Nephron (organoid): ENCODE measurements around the gene CBX8.

Source experiments
- H3K27ac Mint-ChIP-seq, 3 experiments: 2 replicates each; pipeline ENCODE4 v1.8.0; 2020; ENCODE audit warnings: mixed read lengths in 3 of 3, mild to moderate bottlenecking in 2 of 3, moderate library complexity in 1 of 3
- H3K27me3 Mint-ChIP-seq: 2 replicates; pipeline ENCODE4 v1.8.0; 2021; ENCODE audit warnings: low read depth, mild to moderate bottlenecking, moderate library complexity, mixed read lengths
- H3K36me3 Mint-ChIP-seq: 2 replicates; pipeline ENCODE4 v1.8.0; 2020; ENCODE audit warnings: low read depth, mixed read lengths
- H3K4me1 Mint-ChIP-seq: 2 replicates; pipeline ENCODE4 v1.8.0; 2020; ENCODE audit warnings: mixed read lengths
- H3K4me3 Mint-ChIP-seq, 3 experiments: 2 replicates each; pipeline ENCODE4 v1.8.0; 2020; ENCODE audit warnings: mild to moderate bottlenecking in 3 of 3, mixed read lengths in 3 of 3, moderate library complexity in 2 of 3
- H3K9me3 Mint-ChIP-seq: 2 replicates; pipeline ENCODE4 v1.8.0; 2020; ENCODE audit warnings: mixed read lengths
- TF ChIP-seq, protein P1 (sequence below), 3 experiments: fragments of 200-600 bp; sonication (generic); IDR thresholded peaks; one replicate each; pipeline ENCODE4 v1.5.0; 2021; ENCODE audit warnings: antibody characterized with exemption in 3 of 3; ENCODE audit not compliant: unreplicated experiment in 3 of 3

Gene CBX8

GRCh38 chr17:79790805-79791734, 5.8 kb downstream of the CBX8 start:
- Mint-ChIP-seq H3K36me3 (no peaks in the 10 kb centered on the region), H3K27ac (no peak overlapping the region), H3K9me3 (no peaks in the 10 kb centered on the region), H3K4me1 (peaks cover 38% of the 10 kb centered on the region), H3K27me3 (peaks cover 85% of the 10 kb centered on the region), H3K4me3 (peak overlapping the region; percentile 31 to 56 (median 32))
- TF ChIP-seq, protein P1, sequence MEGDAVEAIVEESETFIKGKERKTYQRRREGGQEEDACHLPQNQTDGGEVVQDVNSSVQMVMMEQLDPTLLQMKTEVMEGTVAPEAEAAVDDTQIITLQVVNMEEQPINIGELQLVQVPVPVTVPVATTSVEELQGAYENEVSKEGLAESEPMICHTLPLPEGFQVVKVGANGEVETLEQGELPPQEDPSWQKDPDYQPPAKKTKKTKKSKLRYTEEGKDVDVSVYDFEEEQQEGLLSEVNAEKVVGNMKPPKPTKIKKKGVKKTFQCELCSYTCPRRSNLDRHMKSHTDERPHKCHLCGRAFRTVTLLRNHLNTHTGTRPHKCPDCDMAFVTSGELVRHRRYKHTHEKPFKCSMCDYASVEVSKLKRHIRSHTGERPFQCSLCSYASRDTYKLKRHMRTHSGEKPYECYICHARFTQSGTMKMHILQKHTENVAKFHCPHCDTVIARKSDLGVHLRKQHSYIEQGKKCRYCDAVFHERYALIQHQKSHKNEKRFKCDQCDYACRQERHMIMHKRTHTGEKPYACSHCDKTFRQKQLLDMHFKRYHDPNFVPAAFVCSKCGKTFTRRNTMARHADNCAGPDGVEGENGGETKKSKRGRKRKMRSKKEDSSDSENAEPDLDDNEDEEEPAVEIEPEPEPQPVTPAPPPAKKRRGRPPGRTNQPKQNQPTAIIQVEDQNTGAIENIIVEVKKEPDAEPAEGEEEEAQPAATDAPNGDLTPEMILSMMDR (IDR thresholded peaks at IDR 0.05; ENCODE audit: unreplicated experiment in 3 of 3): no peak

DNA sequence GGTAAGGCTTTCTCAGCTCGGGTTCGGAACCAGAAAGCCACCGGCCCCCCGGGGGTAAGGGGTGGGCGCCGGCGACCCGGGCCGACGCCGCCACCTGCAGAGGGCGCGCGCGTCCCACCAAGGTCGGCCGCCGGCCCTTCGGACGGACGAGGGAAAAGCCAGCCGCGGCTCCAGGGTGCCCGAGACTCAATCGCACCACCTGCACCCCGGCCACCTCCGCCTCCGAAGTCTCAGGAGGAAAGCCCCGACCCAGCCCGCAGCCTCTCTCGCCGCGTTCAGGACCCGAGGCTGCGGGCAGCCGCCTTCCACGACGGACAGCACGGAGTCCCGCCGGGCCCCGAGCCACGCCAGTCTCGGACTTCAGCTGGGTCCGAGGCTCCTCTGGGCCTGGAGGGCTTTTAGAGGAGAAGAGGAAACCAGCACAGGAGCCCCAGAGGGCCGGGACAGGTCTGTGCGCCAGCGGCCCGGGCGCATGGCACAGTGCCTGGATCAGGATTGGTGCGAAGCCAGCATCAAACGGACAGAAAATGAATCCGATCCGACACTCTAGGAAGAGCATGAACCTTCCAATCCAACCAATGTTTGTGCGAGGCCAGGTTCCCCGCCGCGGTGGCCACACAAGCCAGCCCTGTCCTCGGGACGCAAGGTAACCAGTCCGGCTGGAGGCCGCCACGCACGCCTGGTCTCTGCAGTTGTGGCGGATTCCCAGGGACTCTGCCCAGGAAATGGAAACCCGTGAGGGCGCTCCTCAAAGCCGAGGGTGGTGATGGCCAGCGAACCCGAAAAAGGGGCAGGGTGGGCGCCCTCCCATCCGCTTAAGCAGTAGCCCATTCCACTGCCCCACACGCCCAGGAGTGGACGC, 6.7 kb downstream of the CBX8 start:
- Mint-ChIP-seq H3K9me3 (no peaks in the 10 kb centered on the region), H3K4me1 (peaks cover 33% of the 10 kb centered on the region), H3K27me3 (peaks cover 80% of the 10 kb centered on the region), H3K36me3 (peaks cover 3% of the 10 kb centered on the region), H3K4me3 (peak overlapping the region in 1 of 3 experiments; percentile 14), H3K27ac (no peak overlapping the region)
- TF ChIP-seq, protein P1 (IDR thresholded peaks at IDR 0.05; ENCODE audit: unreplicated experiment in 3 of 3): peak; percentile 74 to 92 (median 75)

DNA sequence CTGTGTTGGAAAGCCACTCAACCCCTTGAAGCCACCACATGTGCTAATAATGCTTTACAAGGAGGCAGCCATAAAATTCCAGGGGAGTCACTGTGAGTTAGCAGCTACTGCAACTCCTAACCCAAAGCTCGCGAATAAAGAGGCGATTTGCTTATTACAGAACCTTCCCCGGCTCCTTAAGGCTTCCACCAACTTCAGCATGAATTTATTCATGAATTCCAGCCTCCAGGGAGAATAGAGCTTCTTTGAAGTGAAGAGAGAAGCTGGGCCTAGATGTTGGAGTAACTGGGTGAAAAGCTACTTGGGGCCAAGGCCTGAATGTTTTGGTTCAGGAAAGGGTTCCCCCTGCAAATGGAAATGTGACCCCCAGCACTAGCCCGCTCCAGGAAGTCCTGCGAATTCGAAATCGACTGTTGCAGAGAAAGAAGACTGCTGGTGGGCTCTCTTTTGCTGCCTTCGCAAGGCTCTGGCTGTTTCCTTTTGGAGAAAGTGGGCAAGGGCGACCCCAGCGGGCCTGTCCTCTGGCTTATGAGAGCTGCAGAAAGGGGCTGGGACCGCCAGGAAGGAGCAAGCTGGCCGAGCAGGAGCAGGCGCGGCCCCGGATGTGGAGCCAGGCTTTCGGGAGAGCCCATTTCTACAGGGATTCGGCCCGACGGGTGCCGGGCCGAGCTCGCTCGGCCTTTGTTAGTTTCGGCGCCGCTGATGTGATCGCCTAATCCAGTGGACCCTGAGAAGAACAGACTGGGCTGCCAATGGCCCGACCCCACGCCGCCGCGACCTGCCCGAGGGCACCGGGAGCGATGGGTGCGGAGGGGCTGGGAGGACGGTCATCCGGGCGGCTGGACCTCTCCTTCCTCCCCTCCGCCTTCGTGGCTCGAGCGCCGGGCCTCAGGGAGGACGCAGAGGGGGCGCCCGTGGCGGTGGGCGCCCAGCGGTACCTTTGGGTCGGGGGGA, 7.6 kb downstream of the CBX8 start:
- TF ChIP-seq, protein P1 (IDR thresholded peaks at IDR 0.05; ENCODE audit: unreplicated experiment in 3 of 3): no peak
- Mint-ChIP-seq H3K27me3 (peaks cover 76% of the 10 kb centered on the region), H3K9me3 (no peaks in the 10 kb centered on the region), H3K27ac (no peak overlapping the region), H3K36me3 (peaks cover 8% of the 10 kb centered on the region), H3K4me1 (peaks cover 33% of the 10 kb centered on the region), H3K4me3 (peak overlapping the region; percentile 52 to 75 (median 73))

DNA sequence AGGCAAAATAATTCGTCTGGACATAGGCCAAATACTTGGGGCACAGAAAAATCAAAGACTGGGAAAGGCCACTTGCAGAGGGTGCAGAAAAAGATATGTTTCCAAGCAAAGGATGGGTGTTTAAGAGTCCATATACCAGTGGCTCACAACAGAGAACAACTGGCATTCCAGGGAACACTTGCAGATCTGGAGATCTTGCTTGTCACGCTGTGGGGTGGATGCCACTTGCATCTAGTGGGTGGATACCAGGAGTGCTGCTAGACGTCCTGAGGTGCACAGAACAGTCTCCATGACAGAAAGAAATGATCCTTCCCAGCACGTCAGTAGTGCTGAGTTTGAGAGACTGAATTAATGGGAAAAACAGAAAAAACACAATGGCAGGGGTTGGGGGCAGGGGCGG, 8.4 kb downstream of the CBX8 start:
- Mint-ChIP-seq H3K27me3 (peaks cover 73% of the 10 kb centered on the region), H3K9me3 (no peaks in the 10 kb centered on the region), H3K4me3 (peak overlapping the region in 1 of 3 experiments; percentile 10), H3K36me3 (peaks cover 11% of the 10 kb centered on the region), H3K27ac (no peak overlapping the region), H3K4me1 (peaks cover 27% of the 10 kb centered on the region)
- TF ChIP-seq, protein P1 (IDR thresholded peaks at IDR 0.05; ENCODE audit: unreplicated experiment in 3 of 3): no peak

DNA sequence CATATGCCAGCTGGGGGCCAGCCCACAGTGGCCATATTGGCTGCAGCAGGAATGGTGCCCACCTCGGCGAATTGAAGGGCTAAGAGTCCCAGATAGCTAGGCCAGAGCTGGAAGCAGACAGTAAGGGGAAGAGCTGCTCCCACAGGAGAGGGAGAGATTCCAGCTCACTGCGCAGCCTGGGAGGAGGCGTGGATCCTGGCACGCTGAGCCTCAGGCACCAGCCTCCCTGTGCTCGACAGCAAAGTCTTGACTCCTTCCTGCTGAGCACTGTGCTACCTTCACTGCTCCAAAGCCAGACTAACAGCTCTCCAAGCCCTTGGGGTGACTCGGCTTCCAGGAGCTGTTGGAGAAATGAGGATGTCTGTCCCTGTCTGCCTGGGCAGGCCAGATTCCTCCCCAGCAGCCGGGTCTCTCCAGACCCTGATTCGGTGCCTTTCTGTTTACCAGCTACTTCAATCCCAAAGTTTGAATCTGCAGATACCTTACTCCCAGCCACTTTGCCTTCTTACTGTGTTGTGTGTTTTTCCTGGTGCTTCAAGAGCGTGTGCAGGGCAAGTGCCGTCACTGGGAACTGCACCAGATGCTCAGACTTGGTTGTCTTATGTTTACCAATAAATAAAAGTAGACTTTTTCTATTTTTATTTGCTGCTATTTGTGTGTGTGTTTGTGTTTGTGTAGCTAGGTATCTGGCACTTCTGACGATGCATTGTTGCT, 9.8 kb downstream of the CBX8 start:
- H3K36me3 Mint-ChIP-seq: peaks cover 22% of the 10 kb centered on the region
- no peak overlapping the region for H3K27ac Mint-ChIP-seq
- no peak overlapping the region for H3K4me3 Mint-ChIP-seq
- peaks cover 25% of the 10 kb centered on the region for H3K4me1 Mint-ChIP-seq
- H3K9me3 Mint-ChIP-seq: no peaks in the 10 kb centered on the region
- H3K27me3 Mint-ChIP-seq: peaks cover 61% of the 10 kb centered on the region
- TF ChIP-seq, protein P1 (IDR thresholded peaks at IDR 0.05; ENCODE audit: unreplicated experiment in 3 of 3): no peak
